Keratinocyte (primary cell): Measurements from ENCODE around the gene TRA2B. TPM values are rescaled to one million over a fixed set of nuclear protein-coding genes. Genes with fewer than 3 reads are reported as not detected.

Experiments used
- DNase-seq: peaks from one replicate; pipeline ENCODE4 v3.0.0-alpha.2; 2011; ENCODE audit warnings: low read depth, missing footprints, low spot score
- FAIRE-seq: peaks from 2 replicates; lab custom pipeline; 2011; peaks lifted over from hg19 to GRCh38; lab: Jason Lieb, UNC
- H2AFZ ChIP-seq: 2 replicates; pipeline ENCODE4 v1.6.0; 2012; ENCODE audit warnings: low read length, control low read depth, inconsistent platforms; ENCODE audit not compliant: control insufficient read depth
- H3K27ac ChIP-seq: 2 replicates; pipeline ENCODE4 v1.5.1; 2011; ENCODE audit warnings: low read length; ENCODE audit not compliant: control insufficient read depth, insufficient read depth
- H3K27me3 ChIP-seq: 3 replicates; pipeline ENCODE4 v1.6.0; 2011; ENCODE audit warnings: low read length; ENCODE audit not compliant: control insufficient read depth, insufficient read depth; ENCODE audit errors: extremely low read depth
- H3K36me3 ChIP-seq, 2 experiments: 2 replicates in 1 of 2; 3 replicates in 1 of 2; pipeline ENCODE4 v1.5.1; 2011; ENCODE audit warnings: low read length in 2 of 2, mild to moderate bottlenecking in 1 of 2; ENCODE audit not compliant: control insufficient read depth in 2 of 2, insufficient read depth in 2 of 2; ENCODE audit errors: extremely low read depth in 1 of 2
- H3K4me1 ChIP-seq: 3 replicates; pipeline ENCODE4 v1.5.1; 2011; ENCODE audit warnings: low read length; ENCODE audit not compliant: control insufficient read depth, insufficient read depth; ENCODE audit errors: extremely low read depth
- H3K4me2 ChIP-seq: 3 replicates; pipeline ENCODE4 v1.6.0; 2011; ENCODE audit warnings: low read depth, low read length; ENCODE audit not compliant: control insufficient read depth, insufficient read depth; ENCODE audit errors: extremely low read depth
- H3K4me3 ChIP-seq, 3 experiments: fragments of 200-600 bp in 1 of 3; sonication (generic) in 1 of 3; 2 replicates in 2 of 3; 3 replicates in 1 of 3; pipeline ENCODE4 v1.5.1; 2011 to 2016; ENCODE audit warnings: low read length in 3 of 3, mild to moderate bottlenecking in 3 of 3, control low read depth in 2 of 3, inconsistent platforms in 1 of 3, low read depth in 1 of 3, mixed read lengths in 1 of 3, mixed run types in 1 of 3, moderate library complexity in 1 of 3; ENCODE audit not compliant: control insufficient read depth in 2 of 3, insufficient read depth in 2 of 3; ENCODE audit errors: extremely low read depth in 1 of 3
- H3K79me2 ChIP-seq: 2 replicates; pipeline ENCODE4 v1.6.0; 2012; ENCODE audit warnings: low read length; ENCODE audit not compliant: control insufficient read depth, insufficient read depth
- H3K9ac ChIP-seq: 3 replicates; pipeline ENCODE4 v1.6.0; 2011; ENCODE audit warnings: low read length; ENCODE audit not compliant: control insufficient read depth, insufficient read depth; ENCODE audit errors: extremely low read depth
- H3K9me1 ChIP-seq: 3 replicates; pipeline ENCODE4 v1.6.0; 2011; ENCODE audit warnings: low read length; ENCODE audit not compliant: control insufficient read depth, insufficient read depth; ENCODE audit errors: extremely low read depth
- H3K9me3 ChIP-seq: 2 replicates; pipeline ENCODE4 v1.5.1; 2012; ENCODE audit warnings: low read depth, low read length; ENCODE audit not compliant: control insufficient read depth
- H4K20me1 ChIP-seq: 3 replicates; pipeline ENCODE4 v1.6.0; 2011; ENCODE audit warnings: low read length; ENCODE audit not compliant: control insufficient read depth, insufficient read depth; ENCODE audit errors: extremely low read depth
- CTCF ChIP-seq, 3 experiments: IDR thresholded peaks in 1 of 3; conservative IDR thresholded peaks in 1 of 3; optimal IDR thresholded peaks in 1 of 3; 2 replicates in 2 of 3; 3 replicates in 1 of 3; pipeline versions ENCODE3 to v1.5.1; 2011; ENCODE audit warnings: low read length in 3 of 3, mild to moderate bottlenecking in 3 of 3, moderate library complexity in 2 of 3, control low read depth in 1 of 3, inconsistent platforms in 1 of 3; ENCODE audit not compliant: insufficient read depth in 2 of 3; ENCODE audit errors: extremely low read depth in 1 of 3
- EZH2 ChIP-seq: IDR thresholded peaks from one replicate; pipeline ENCODE4 v1.6.1; 2012; ENCODE audit warnings: inconsistent platforms, mild to moderate bottlenecking, low read length, moderate library complexity
- dilution Hi-C: fragments of 300-500 bp; cut with MboI; formaldehyde crosslinking; loops from one replicate; pipeline ENCODE4 v1.7.0; 2020; ENCODE audit warnings: low sequenced_read_pairs; ENCODE audit not compliant: extremely low pct_ligation_motif_present
- polyA plus RNA-seq, 5 experiments: library from polyadenylated mRNA; depleted of rRNA in 3 of 5; stranded (reverse) in 3 of 5; stranded (forward) in 1 of 5; unstranded in 1 of 5; fragments of >200 nt; gene quantifications; 1 replicate in 1 of 5; 2 replicates in 3 of 5; 3 replicates in 1 of 5; pipeline versions ENCODE4 v1.2.1 to v1.2.3, GENCODE V29; 2011 to 2012; ENCODE audit warnings: missing spikeins in 2 of 5, low read depth in 1 of 5, low replicate concordance in 1 of 5

The TRA2B gene
- polyA plus RNA-seq, 1 donor (not counting 4 experiments of a cell fraction or from before 2014, with no cell fraction given) = 195 TPM

- Histone ChIP-seq H2AFZ (no peak overlapping the region), H3K79me2 (peaks cover 99% of the 10 kb centered on the region), H3K36me3 (peaks cover 35 to 82% of the 10 kb centered on the region in 2 experiments), H3K9me1 (peaks cover 6% of the 10 kb centered on the region), H4K20me1 (peaks cover 59% of the 10 kb centered on the region), H3K4me3 (no peak overlapping the region), H3K9ac (no peak overlapping the region), H3K9me3 (no peaks in the 10 kb centered on the region), H3K4me2 (no peak overlapping the region), H3K4me1 (peaks cover 21% of the 10 kb centered on the region), H3K27me3 (no peaks in the 10 kb centered on the region), H3K27ac (no peak overlapping the region)
- DNase-seq (no peak), FAIRE-seq (no peak)
- dilution Hi-C loops = no loop called here
- TF ChIP-seq CTCF (optimal IDR thresholded peaks at IDR 0.05 in 1 of 3, IDR thresholded peaks at IDR 0.05 in 1 of 3, conservative IDR thresholded peaks at IDR 0.05 in 1 of 3; ENCODE audit: extremely low read depth in 1 of 3, insufficient read depth in 2 of 3, low read length in 3 of 3) = no peak
- no peak for TF ChIP-seq EZH2
Measured at GRCh38 chr3:185924375-185924774, 13.4 kb downstream of the TRA2B start.

DNA sequence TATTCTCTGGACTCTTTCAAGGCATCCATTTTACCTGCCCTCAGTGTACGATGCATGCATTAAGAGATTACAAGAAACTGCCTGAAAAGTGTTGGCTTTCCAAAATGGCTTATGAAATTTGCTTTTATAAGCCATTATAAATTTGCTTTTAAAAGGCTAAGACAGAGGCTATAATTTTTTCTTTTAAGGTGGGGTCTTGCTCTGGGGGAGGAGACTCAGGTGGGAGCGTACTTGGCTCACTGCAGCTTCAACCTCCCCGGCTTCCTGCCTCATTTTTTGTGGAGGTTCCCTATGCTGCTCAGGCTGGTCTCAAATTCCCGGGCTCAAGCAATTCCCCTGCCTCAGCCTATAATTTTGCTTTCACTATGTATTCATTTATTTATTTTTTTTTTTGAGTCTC is 17.6 kb downstream of the TRA2B start:
- dilution Hi-C loops = no loop called here
- no peak for TF ChIP-seq EZH2
- no peak for TF ChIP-seq CTCF (optimal IDR thresholded peaks at IDR 0.05 in 1 of 3, IDR thresholded peaks at IDR 0.05 in 1 of 3, conservative IDR thresholded peaks at IDR 0.05 in 1 of 3; ENCODE audit: extremely low read depth in 1 of 3, insufficient read depth in 2 of 3, low read length in 3 of 3)

More for the DNA sequence above, 17.6 kb downstream of the TRA2B start:
- DNase-seq (no peak), FAIRE-seq (no peak)
- Histone ChIP-seq H3K4me1 (no peaks in the 10 kb centered on the region), H3K27me3 (no peaks in the 10 kb centered on the region), H3K79me2 (peaks cover 72% of the 10 kb centered on the region), H3K4me3 (no peak overlapping the region), H3K36me3 (peaks cover 41 to 70% of the 10 kb centered on the region in 2 experiments), H3K27ac (no peak overlapping the region), H3K9ac (no peak overlapping the region), H3K9me1 (no peaks in the 10 kb centered on the region), H4K20me1 (peaks cover 25% of the 10 kb centered on the region), H2AFZ (no peak overlapping the region), H3K9me3 (no peaks in the 10 kb centered on the region), H3K4me2 (no peak overlapping the region)
